ENCODE results near the gene FGF7.

GRCh38 chr15:49415638-49416037 lies 7.4 kb upstream of the FGF7 start:
- TF ChIP-seq CTCF (conservative IDR thresholded peaks at IDR 0.05 in 1 of 2, IDR thresholded peaks at IDR 0.05 in 1 of 2; ENCODE audit: low read depth in 1 of 2, low read length in 2 of 2) (no peak), EZH2 (IDR thresholded peaks at IDR 0.05; ENCODE audit: low read length, missing control alignments) (no peak)

Data from fibroblast of lung (primary cell).